ENCODE data around the gene PRELID2.

GRCh38 chr5:145768863-145769262, 66.3 kb downstream of the PRELID2 start:
- TF ChIP-seq CTCF (IDR thresholded peaks at IDR 0.05; ENCODE audit: insufficient read depth, low read depth, low read length) (no peak), EZH2 (IDR thresholded peaks at IDR 0.05; ENCODE audit: insufficient read depth, low read length) (no peak)

All from astrocyte (in vitro differentiated cells and primary cell).